Lower lobe of right lung (tissue), 2 donors: ENCODE data around the gene COL18A1. TPM values are rescaled to one million over a fixed set of nuclear protein-coding genes. Genes with fewer than 3 reads are reported as not detected.

Source experiments
- ATAC-seq, 2 donors: fragments of 200-7000 bp; cut with Tn5 transposase; one replicate each; pipeline ENCODE4 v1.9.1; 2020 to 2022; ENCODE audit warnings: mild to moderate bottlenecking in 2 of 2, moderate library complexity in 2 of 2
- DNase-seq: peaks from one replicate; pipeline ENCODE4 v3.0.0-alpha.2; 2020
- H3K27ac ChIP-seq: fragments of 200-600 bp; one replicate; pipeline ENCODE4 v1.8.0; 2022
- H3K27me3 ChIP-seq: fragments of 200-600 bp; one replicate; pipeline ENCODE4 v1.8.0; 2022; ENCODE audit warnings: low read depth
- H3K36me3 ChIP-seq: fragments of 200-600 bp; one replicate; pipeline ENCODE4 v1.8.0; 2022; ENCODE audit warnings: mild to moderate bottlenecking
- H3K4me1 ChIP-seq: fragments of 200-600 bp; one replicate; pipeline ENCODE4 v1.8.0; 2022
- H3K4me3 ChIP-seq: fragments of 200-600 bp; one replicate; pipeline ENCODE4 v1.8.0; 2022; ENCODE audit warnings: mild to moderate bottlenecking
- H3K9me3 ChIP-seq: fragments of 200-600 bp; one replicate; pipeline ENCODE4 v1.8.0; 2022
- CTCF ChIP-seq: fragments of 200-600 bp; IDR thresholded peaks from one replicate; pipeline ENCODE4 v1.8.0; 2022; ENCODE audit warnings: antibody characterized with exemption, mild to moderate bottlenecking
- intact Hi-C: fragments of 100-400 bp; cut with DNase I; formaldehyde crosslinking; loops from one replicate; pipeline ENCODE4 v1.11.0; 2022
- total RNA-seq: library from RNA; stranded (reverse); fragmentation: NEBNext Ultra II Directional; extraction: Animal tissue kit (Norgen Biotek cat#: 25700); gene quantifications from one replicate; pipeline ENCODE4 v1.2.1, GENCODE V29; 2021
- donor health status: DM: no; HTN: yes; CAD: no; lungs with severe emphysema.

Gene COL18A1
- total RNA-seq, 1 donor from 2014 or later = 45.1 TPM

GRCh38 chr21:45371655-45372054 lies 33.3 kb upstream of the COL18A1 start:
- no peaks in the 10 kb centered on the region for H3K4me1 ChIP-seq
- no peak for TF ChIP-seq CTCF
- no peak overlapping the region for H3K27ac ChIP-seq
- DNase-seq = no peak
- intact Hi-C loops = no loop called here
- H3K9me3 ChIP-seq = no peaks in the 10 kb centered on the region
- no peak for ATAC-seq
- no peaks in the 10 kb centered on the region for H3K27me3 ChIP-seq
- H3K4me3 ChIP-seq = no peak overlapping the region
- no peaks in the 10 kb centered on the region for H3K36me3 ChIP-seq

DNA sequence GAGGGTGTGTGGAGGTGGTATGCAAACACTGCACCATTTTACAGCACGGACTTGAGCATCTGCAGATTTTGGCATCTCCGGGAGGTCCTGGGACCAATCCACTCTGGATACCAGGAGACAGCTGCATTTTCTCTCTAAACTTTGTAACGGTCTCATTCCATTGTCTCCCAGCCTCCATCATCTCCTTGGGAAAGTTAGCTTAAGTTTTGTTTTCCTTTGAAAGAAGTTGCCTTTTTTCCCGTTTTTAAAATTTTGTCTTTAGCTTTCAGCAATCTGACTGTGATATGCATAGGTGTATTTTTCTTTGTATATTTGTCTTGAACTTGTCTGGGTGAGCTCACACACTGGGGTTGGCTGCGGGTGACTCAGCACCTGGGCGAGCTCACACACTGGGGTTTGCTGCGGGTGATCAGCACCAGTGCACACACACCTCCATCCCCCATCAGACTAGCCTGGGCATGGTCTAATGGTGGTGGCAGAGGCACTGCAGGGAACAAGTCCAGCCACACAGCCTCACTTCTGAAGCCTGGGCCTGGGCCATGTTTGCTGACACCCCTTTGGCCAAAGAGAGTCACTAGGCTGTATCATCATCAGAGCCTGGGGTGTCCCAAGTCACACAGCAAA lies 32.1 kb upstream of the COL18A1 start:
- ATAC-seq = no peak
- no peak overlapping the region for H3K4me3 ChIP-seq
- no peaks in the 10 kb centered on the region for H3K36me3 ChIP-seq
- intact Hi-C loops = no loop called here
- no peak overlapping the region for H3K27ac ChIP-seq
- DNase-seq = peak; percentile 24
- H3K4me1 ChIP-seq = no peaks in the 10 kb centered on the region
- TF ChIP-seq CTCF = no peak
- no peaks in the 10 kb centered on the region for H3K9me3 ChIP-seq
- no peaks in the 10 kb centered on the region for H3K27me3 ChIP-seq

- Histone ChIP-seq H3K4me3 (no peak overlapping the region), H3K36me3 (no peaks in the 10 kb centered on the region), H3K4me1 (peaks cover 7% of the 10 kb centered on the region), H3K9me3 (no peaks in the 10 kb centered on the region), H3K27me3 (no peaks in the 10 kb centered on the region), H3K27ac (no peak overlapping the region)
- ATAC-seq = peak in 1 of 2 donors; percentile 35
- TF ChIP-seq CTCF = no peak
- intact Hi-C loops = no loop called here
- peak; percentile 36 for DNase-seq
These were observed 30.8 kb upstream of the COL18A1 start for GRCh38 chr21:45373991-45374816.

DNA sequence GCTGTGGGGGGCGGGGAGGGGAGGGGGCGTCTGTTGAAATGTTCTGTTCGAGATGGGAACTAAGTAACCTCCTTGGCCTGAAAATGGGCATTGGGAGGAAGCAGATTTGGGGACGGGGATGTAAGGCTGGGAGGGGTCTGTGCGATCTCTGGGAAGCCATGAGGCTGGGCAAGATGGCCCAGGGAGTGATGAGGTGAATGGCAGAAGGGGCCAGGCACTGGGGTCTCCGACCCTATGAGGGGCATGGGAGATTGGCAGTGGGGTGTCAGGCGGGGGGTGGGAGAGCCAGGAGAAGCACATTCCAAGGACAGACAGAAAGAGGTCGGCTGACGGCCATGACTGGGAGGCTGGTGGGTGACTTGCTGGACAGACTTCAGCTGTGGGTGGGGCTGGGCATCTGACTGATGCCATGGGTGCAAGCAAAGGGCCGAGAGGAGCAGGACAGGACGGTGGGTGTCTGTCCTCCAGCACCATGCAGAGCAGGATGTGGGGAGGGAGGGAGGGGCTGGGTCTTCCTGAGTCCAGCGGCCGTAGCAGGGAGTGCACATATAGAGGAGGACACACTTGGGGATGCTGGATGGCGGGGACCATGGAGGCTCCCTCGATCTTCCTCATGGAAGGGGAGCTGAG lies 30.0 kb upstream of the COL18A1 start:
- Histone ChIP-seq H3K9me3 (no peaks in the 10 kb centered on the region), H3K4me3 (no peak overlapping the region), H3K27me3 (no peaks in the 10 kb centered on the region), H3K4me1 (peaks cover 7% of the 10 kb centered on the region), H3K36me3 (no peaks in the 10 kb centered on the region), H3K27ac (no peak overlapping the region)
- ATAC-seq (no peak), DNase-seq (peak; percentile 35)
- intact Hi-C loops = no loop called here
- TF ChIP-seq CTCF = no peak

DNA sequence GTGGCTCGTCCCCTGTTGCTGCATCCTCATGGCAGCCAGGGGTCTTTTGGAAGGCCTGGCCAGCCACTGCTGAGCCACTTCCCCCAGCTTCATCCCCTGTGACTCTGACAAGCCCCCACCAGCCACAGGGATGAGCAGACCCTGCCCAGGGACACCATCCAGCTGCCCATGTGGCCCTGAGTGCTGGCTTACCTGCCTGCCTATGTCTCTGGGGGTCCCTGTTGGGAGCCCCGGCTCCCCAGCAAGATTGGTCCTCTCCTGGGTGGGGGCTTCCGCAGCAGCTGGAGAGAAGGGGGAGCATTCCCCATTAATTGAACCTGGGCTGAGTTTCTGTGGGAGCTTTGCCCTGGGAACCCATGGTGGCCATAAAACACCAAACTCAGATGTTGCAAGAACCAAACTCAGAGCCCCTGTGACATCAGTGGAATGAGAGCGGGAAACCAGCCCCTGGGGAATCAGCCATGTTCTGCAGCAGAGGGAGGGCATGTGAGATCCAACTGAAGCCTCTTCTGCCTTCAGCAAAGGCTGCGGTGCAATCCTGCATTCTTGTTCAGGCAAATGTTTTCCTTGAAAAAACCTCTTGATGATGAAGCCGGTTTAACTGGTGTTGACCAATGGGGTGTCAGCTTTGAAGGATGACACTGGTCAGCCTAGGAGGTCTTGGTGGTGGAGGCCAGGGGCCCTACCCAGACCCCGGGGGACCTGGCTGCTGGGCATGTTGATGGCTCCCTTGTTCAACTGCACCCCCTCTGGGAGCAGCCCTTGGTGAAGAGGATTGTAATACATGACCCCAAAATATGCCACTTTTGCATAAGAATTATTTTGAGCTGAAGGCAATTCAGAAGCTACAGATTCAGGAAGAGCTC lies 28.3 kb upstream of the COL18A1 start:
- no peaks in the 10 kb centered on the region for H3K27me3 ChIP-seq
- no peak for ATAC-seq
- H3K4me1 ChIP-seq = peaks cover 7% of the 10 kb centered on the region
- no peaks in the 10 kb centered on the region for H3K9me3 ChIP-seq
- H3K4me3 ChIP-seq = no peak overlapping the region
- peak; percentile 15 for DNase-seq
- no peaks in the 10 kb centered on the region for H3K36me3 ChIP-seq
- TF ChIP-seq CTCF = no peak
- intact Hi-C loops = no loop called here
- H3K27ac ChIP-seq = no peak overlapping the region
